ENCODE data around the gene MINAR1.

The MINAR1 gene

DNA sequence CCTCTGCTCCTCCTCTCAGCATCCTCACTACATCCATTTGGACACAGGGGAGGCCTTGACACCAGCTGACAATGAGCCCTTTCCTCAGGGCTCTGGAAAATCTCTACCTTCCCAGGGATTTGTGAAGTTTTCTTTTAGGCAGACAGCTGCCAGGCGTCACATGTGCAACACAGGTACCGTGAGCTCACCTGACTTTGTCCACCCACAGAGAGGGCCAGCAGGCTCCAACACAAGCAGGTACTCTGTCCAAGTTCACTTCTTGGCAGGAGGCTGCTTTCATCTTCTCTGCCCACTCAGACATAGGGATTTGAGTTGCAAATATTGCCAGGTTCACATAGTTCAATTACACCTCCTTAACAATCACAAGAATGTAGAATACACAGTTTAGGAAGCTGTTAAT, 15.3 kb upstream of the MINAR1 start:
- TF ChIP-seq EGR1 (IDR thresholded peaks at IDR 0.05), result no peak
- TF ChIP-seq MAX (IDR thresholded peaks at IDR 0.05), result no peak
- TF ChIP-seq CEBPB (IDR thresholded peaks at IDR 0.05), result no peak
- no peak for TF ChIP-seq TCF12 (IDR thresholded peaks at IDR 0.05; ENCODE audit: low read depth)
- no peak for TF ChIP-seq TAF1 (IDR thresholded peaks at IDR 0.05; ENCODE audit: low read depth)
- TF ChIP-seq TEAD4 (IDR thresholded peaks at IDR 0.05), result no peak

- TF ChIP-seq YY1 (IDR thresholded peaks at IDR 0.05; ENCODE audit: low read depth), result no peak
- TF ChIP-seq EP300 (IDR thresholded peaks at IDR 0.05; ENCODE audit: borderline replicate concordance), result no peak
- TF ChIP-seq CREB1 (IDR thresholded peaks at IDR 0.05; ENCODE audit: low read depth), result no peak
- TF ChIP-seq REST (IDR thresholded peaks at IDR 0.05; ENCODE audit: low read depth), result no peak
- TF ChIP-seq CEBPB (IDR thresholded peaks at IDR 0.05), result no peak
- TF ChIP-seq ZBTB7A (IDR thresholded peaks at IDR 0.05; ENCODE audit: low read depth), result no peak
- TF ChIP-seq USF1 (IDR thresholded peaks at IDR 0.05), result no peak
- TF ChIP-seq FOXM1 (IDR thresholded peaks at IDR 0.05; ENCODE audit: borderline replicate concordance, low read depth), result no peak
These were observed 13.3 kb upstream of the MINAR1 start for GRCh38 chr15:79418693-79419279.

DNA sequence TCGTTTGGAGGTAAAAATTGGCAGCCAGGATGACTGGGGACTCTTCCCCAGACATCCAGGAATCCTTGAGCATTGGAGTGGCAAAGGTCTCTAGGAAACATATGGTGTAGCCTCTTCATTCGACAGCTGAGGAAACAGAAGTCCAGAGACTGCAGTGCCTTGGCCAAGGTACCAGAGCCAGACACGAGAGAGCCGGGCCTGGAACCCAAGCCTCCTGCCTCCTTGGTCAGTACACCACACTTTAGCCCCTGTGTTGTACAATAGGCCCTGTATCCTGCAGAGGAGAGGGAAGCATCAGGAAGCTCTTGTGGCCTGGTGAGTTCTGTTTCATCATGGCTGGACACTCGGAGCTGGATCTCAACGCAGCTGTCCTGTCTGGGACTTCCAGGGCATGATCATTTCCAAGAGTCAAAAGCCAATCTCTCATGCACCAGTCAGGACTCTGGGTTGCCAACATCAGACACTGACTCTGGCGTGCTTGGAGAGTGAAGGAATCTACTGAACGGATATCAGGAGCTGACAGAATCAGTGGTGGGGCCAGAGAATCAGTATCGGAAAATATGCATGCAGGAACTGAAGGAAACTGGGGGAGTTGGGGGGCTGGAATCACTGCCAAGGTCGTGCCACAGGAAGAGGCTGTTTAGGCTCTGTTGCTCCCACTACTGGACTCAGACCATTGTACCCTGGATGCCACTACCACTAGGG, 6.4 kb upstream of the MINAR1 start:
- no peak for TF ChIP-seq RAD21 (IDR thresholded peaks at IDR 0.05; ENCODE audit: low read depth)
- TF ChIP-seq EGR1 (IDR thresholded peaks at IDR 0.05), result no peak
- no peak for TF ChIP-seq CREB1 (IDR thresholded peaks at IDR 0.05; ENCODE audit: low read depth)
- TF ChIP-seq YY1 (IDR thresholded peaks at IDR 0.05; ENCODE audit: low read depth), result no peak
- TF ChIP-seq CEBPB (IDR thresholded peaks at IDR 0.05), result no peak
- TF ChIP-seq FOXM1 (IDR thresholded peaks at IDR 0.05; ENCODE audit: borderline replicate concordance, low read depth), result no peak
- no peak for TF ChIP-seq NFIC (IDR thresholded peaks at IDR 0.05)
- no peak for TF ChIP-seq ZBTB7A (IDR thresholded peaks at IDR 0.05; ENCODE audit: low read depth)
- TF ChIP-seq TEAD4 (IDR thresholded peaks at IDR 0.05), result no peak
- TF ChIP-seq REST (IDR thresholded peaks at IDR 0.05; ENCODE audit: low read depth), result no peak
- no peak for TF ChIP-seq EP300 (IDR thresholded peaks at IDR 0.05; ENCODE audit: borderline replicate concordance)

DNA sequence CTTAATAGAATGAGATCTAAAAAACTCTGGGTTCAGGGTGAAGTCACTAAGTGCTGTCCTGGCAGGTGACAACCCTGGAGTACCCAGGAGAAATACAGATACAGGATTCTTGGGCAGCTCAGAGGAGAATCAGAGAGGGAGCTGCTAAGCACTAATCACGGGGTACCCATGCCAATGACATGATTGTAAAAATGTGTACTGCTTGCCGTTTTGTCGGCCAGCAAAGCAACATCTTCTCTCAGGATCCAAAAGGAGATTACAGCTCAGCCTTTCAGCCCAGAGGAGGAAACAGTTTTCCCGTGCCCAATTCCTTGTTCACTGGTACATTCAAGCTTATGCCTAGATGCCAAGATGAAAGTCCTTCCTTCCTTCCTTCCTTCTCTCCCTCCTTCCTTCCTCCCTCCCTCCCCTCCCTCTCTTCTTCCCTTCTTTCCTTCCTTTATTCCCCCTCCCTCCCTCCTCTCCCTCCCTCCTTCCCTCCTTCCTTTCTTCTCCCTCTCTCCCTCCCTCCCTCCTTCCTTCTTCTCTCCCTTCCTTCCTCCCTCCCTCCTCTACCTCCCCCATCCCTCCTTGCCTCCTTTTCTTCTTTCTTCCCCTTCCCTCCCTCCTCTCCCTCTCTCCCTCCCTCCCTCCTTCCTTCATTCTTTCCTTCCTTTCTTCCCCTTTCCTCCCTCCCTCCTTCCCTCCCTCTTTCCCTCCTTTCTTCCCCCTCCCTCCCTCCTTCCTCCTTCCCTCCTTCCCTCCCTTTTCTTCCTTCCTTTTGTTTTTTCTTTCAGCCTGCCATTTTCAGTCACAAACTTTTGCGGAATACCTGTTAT, 4.1 kb upstream of the MINAR1 start:
- no peak for TF ChIP-seq TCF12 (IDR thresholded peaks at IDR 0.05; ENCODE audit: low read depth)
- no peak for TF ChIP-seq CEBPB (IDR thresholded peaks at IDR 0.05)
- no peak for TF ChIP-seq ZBTB7A (IDR thresholded peaks at IDR 0.05; ENCODE audit: low read depth)
- no peak for TF ChIP-seq USF1 (IDR thresholded peaks at IDR 0.05)
- no peak for TF ChIP-seq MAX (IDR thresholded peaks at IDR 0.05)
- no peak for TF ChIP-seq YY1 (IDR thresholded peaks at IDR 0.05; ENCODE audit: low read depth)
- no peak for TF ChIP-seq REST (IDR thresholded peaks at IDR 0.05; ENCODE audit: low read depth)

All from Ishikawa (cell line).